ENCODE results near the gene PTTG1IP. TPM values are rescaled to one million over a fixed set of nuclear protein-coding genes. Genes with fewer than 3 reads are reported as not detected.

PTTG1IP gene
- total and polyA plus RNA-seq, 2 of the 13 experiments (the other 11 are each of a cell fraction or from before 2014, with no cell fraction given), result 161 to 700 TPM

GRCh38 chr21:44878053-44878982, 4.8 kb upstream of the PTTG1IP start (continued):
- TF ChIP-seq MEIS1 (CRISPR knock-in tag; IDR thresholded peaks at IDR 0.05; ENCODE audit: borderline replicate concordance), result no peak
- TF ChIP-seq KLF11 (CRISPR knock-in tag; IDR thresholded peaks at IDR 0.05), result no peak
- TF ChIP-seq SMARCC2 (IDR thresholded peaks at IDR 0.05), result no peak
- TF ChIP-seq ZNF431 (CRISPR knock-in tag; IDR thresholded peaks at IDR 0.05; ENCODE audit: borderline replicate concordance, low read depth), result no peak
- TF ChIP-seq ZNF570 (CRISPR knock-in tag; IDR thresholded peaks at IDR 0.05; ENCODE audit: borderline replicate concordance), result no peak
- TF ChIP-seq MXD1 (CRISPR knock-in tag; IDR thresholded peaks at IDR 0.05), result no peak
- no peak for TF ChIP-seq ZNF143 (CRISPR knock-in tag; IDR thresholded peaks at IDR 0.05)
- TF ChIP-seq ISX (CRISPR knock-in tag; conservative IDR thresholded peaks at IDR 0.05), result no peak
- no peak for TF ChIP-seq ZNF234 (CRISPR knock-in tag; conservative IDR thresholded peaks at IDR 0.05)
- peak; percentile 66 for TF ChIP-seq GATAD1 (CRISPR knock-in tag; IDR thresholded peaks at IDR 0.05)
- no peak for TF ChIP-seq ZNF17 (CRISPR knock-in tag; IDR thresholded peaks at IDR 0.05)
- peak; percentile 83 for TF ChIP-seq ZNF710 (CRISPR knock-in tag; IDR thresholded peaks at IDR 0.05; ENCODE audit: borderline replicate concordance)
- no peak; the same call in 1 of the 2 replicates for TF ChIP-seq MYC (CRISPR knock-in tag; IDR thresholded peaks at IDR 0.05; ENCODE audit: borderline replicate concordance)
- TF ChIP-seq ZNF274 (CRISPR knock-in tag; IDR thresholded peaks at IDR 0.05), result no peak
- no peak for TF ChIP-seq ZNF773 (CRISPR knock-in tag; IDR thresholded peaks at IDR 0.05; ENCODE audit: borderline replicate concordance)
- no peak for TF ChIP-seq TEF (CRISPR knock-in tag; IDR thresholded peaks at IDR 0.05)
- peak; percentile 59 for TF ChIP-seq ZNF331 (CRISPR knock-in tag; IDR thresholded peaks at IDR 0.05)
- TF ChIP-seq, protein P1, sequence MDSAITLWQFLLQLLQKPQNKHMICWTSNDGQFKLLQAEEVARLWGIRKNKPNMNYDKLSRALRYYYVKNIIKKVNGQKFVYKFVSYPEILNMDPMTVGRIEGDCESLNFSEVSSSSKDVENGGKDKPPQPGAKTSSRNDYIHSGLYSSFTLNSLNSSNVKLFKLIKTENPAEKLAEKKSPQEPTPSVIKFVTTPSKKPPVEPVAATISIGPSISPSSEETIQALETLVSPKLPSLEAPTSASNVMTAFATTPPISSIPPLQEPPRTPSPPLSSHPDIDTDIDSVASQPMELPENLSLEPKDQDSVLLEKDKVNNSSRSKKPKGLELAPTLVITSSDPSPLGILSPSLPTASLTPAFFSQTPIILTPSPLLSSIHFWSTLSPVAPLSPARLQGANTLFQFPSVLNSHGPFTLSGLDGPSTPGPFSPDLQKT (CRISPR knock-in tag; IDR thresholded peaks at IDR 0.05; ENCODE audit: borderline replicate concordance), result no peak
- no peak; the same call in none of the 2 replicates for TF ChIP-seq SAP130 (CRISPR knock-in tag; IDR thresholded peaks at IDR 0.05; ENCODE audit: low read depth)
- 0 out of 2 replicates have a peak, but pooled peaks have one; percentile 38 for TF ChIP-seq CSRNP1 (CRISPR knock-in tag; IDR thresholded peaks at IDR 0.05)
- no peak for TF ChIP-seq ZNF75D (CRISPR knock-in tag; IDR thresholded peaks at IDR 0.05; ENCODE audit: borderline replicate concordance)

All from HepG2 (cell line).